Adrenal gland (tissue), 5 donors: ENCODE data around the gene SLC29A3.

ENCODE experiments used
- CTCF ChIP-seq, 6 experiments: fragments of 450-650 bp in 4 of 6; fragments of 200-600 bp in 2 of 6; sonication (generic) in 1 of 6; IDR thresholded peaks; 1 replicate in 5 of 6; 2 replicates in 1 of 6; pipeline versions ENCODE4 v1.5.1 to v1.8.0; 2016 to 2021; ENCODE audit warnings: antibody characterized with exemption in 6 of 6, mild to moderate bottlenecking in 2 of 6, moderate library complexity in 1 of 6
- POLR2A ChIP-seq, 2 donors: fragments of 450-650 bp; IDR thresholded peaks; one replicate each; pipeline ENCODE4 v1.6.1; 2017; ENCODE audit warnings: antibody characterized with exemption in 2 of 2, mild to moderate bottlenecking in 2 of 2, moderate library complexity in 1 of 2
- donor health status: DM: no; HTN: no; CAD: no.

GRCh38 chr10:71294091-71294561, 24.9 kb upstream of the SLC29A3 start:
- TF ChIP-seq POLR2A (IDR thresholded peaks at IDR 0.05) (no peak), CTCF (IDR thresholded peaks at IDR 0.05) (no peak)
